A549 treated with RU486 at 1 μM for 4 hours (cell line): ENCODE measurements around the gene SFRP4. TPM values are rescaled to one million over a fixed set of nuclear protein-coding genes. Genes with fewer than 3 reads are reported as not detected.

ENCODE experiments used
- total RNA-seq: library from RNA; stranded (reverse); fragments of 200-300 nt; extraction: Qiagen RNA extraction; gene quantifications from 5 replicates; pipeline ENCODE4 v1.2.3, GENCODE V29; 2022; ENCODE audit warnings: low read depth

SFRP4 gene
- total RNA-seq: 3.3 to 6.9 TPM (median 4.5 TPM) in 5 replicates

DNA sequence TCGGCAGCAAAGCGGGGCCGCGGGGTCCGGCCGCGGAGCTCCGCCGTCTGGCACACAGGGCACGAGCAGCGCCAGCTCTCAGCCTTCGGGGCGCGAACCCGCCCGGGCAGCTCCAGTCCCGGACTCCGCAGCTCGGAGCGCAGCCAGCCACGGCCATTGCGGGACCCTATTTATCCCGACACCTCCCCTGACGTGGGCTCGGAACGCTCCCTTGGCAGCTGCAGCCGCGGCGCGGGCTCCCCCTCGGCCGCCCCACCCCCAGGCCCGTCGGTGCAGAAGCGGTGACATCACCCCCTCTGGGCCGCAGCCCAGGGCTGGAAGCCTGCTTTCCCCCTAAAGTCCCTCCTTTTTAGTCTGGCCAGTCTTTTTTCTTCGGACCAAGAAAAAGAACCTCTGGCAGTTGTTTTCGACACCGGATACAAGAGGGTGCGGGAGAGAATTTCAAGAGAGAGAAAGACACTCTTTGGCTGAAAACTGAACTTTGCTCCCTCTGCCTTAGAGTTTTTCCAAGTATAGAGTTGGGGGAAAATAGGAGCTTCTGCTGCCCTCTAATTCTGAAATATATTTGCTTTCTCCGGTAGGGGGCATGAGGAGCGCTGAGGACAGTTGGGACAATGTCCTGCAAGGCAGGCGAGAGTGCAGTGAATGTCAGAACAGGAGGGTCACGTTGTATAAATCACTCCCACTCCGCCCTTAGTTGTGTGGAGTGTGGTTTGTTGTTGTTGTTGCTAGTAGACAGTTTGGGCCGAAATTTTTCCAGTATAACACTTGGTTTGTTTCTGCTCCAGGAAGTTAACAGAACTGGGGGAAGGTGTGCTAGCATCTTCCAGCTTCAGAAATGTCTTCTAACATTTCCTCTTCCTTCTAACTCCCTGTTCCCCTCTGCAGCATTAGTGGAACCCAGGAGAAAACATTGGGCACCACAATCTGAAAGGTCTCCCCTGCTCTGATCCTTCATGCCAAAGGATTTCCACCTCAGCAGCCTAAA lies at the start of gene SFRP4:
TSS of gene SFRP4 (minus strand) at position 145 of the 988 bp plus-strand sequence. CDS start 280 bp downstream, outside the sequence.

DNA sequence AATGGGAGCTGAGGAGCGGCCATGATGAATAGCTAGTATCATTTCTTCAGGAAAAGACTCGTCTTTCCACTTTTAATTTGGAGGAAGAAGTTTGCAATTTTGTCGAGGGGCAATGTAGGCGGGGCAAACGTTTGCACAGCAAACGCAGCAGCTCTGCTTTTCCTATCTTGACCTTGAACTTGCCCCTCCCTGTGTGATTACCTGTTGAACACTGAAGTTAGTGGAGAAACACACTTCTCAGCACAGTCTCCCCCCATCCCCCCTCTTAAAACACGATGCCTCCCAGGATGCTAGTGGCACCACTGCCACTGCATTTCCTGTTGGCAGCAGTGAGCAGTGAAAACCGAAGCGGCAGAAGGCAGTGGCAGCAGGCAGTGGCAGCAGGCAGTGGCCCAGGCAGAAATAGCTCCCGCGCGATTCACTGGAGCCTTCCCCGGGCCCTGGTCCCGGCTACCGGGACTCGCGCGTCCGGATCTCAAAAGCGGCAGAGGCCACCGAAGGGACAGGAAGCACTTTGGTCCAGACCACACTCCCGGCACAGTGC lies 3.8 kb upstream of the SFRP4 start, which contains the start of gene EPDR1:
TSS of gene EPDR1 (plus strand) at position 336 of the 544 bp plus-strand sequence. CDS start 300 bp downstream, outside the sequence.

Other genes starting within 250 kb of the SFRP4 start
- 0.10 TPM in 1 of 5 replicates, not detected in the others for gene GPR141, start 233.1 kb downstream of the SFRP4 start, total RNA-seq
- gene NME8, start 68.2 kb downstream of the SFRP4 start, total RNA-seq: not detected in 5 replicates
- gene EPDR1, start 3.8 kb upstream of the SFRP4 start, total RNA-seq: 58.4 to 84.3 TPM (median 80.8 TPM) in 5 replicates